Activated CD4-positive, CD25-positive, alpha-beta regulatory T cell (primary cell): ENCODE results near the gene SPARCL1.
"Not testable (repeated sequence)": the region's sequence is repeated elsewhere in the genome, so short reads cannot be mapped to it uniquely, and the experiment has no call there.

Experiments
- DNase-seq, 4 experiments: peaks; one replicate each; lab custom pipeline; 2025; lab: John Stamatoyannopoulos, UW

Gene SPARCL1

GRCh38 chr4:87499403-87500091 is 29.6 kb downstream of the SPARCL1 start:
- no peak for DNase-seq

DNA sequence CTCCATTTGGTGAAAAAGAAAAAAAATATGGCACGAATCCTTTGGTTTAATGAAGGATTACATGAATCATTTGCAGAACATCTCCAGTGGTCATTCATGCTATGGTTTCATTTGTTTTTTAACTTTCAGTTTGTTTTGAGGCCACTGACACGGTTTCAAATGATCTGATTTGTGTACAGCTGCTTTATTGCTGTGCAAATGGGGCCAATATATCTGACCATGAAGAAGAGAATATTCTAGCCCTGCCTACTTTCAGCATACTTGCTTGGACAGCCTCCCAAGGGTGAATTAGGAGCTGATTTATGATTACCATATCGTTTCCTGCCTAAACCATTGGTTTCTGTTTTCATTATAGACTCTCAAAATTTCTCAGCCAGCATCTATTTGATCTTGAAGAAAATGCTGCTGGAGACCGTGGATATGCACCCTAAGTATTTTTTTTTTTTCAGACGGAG is 30.7 kb downstream of the SPARCL1 start:
- DNase-seq = no peak

GRCh38 chr4:87497578-87497977 is 31.6 kb downstream of the SPARCL1 start:
- no peak for DNase-seq

GRCh38 chr4:87497159-87497558 is 32.0 kb downstream of the SPARCL1 start:
- DNase-seq = no peak

DNA sequence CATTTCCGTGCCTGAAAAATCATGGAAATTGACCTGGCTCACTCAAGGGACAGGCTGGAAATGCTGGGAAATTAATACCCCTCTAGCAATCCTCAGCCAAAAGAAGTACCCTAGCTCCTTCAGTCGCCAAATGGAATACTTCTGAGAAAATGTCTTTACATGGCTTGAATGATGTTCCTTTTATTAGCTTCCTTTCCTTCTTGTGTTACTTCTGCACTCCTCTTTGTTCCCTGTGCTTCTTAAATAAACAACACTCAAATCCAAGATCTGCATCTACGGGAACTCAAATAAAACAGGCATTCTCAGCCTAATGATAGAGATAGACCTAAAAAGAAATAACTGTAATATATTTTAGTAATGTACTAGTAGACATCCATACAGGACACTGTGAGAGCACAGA is 36.1 kb downstream of the SPARCL1 start:
- no peak for DNase-seq

DNA sequence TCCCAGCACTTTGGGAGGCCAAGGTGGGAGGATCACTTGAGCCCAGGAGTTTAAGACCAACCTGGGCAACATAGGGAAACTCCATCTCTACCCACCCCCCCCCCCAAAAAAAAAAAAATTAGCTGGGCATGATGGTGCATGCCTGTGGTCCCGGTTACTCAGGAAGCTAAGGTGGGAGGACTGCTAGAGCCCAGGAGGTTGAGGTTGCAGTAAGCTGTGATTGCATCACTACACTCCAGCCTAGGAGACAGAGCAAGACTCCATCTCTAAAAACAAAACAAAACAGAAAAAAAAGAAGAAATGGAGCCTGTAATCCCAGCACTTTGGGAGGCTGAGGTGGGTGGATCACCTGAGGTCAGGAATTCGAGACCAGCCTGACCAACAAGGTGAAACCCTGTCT is 37.3 kb downstream of the SPARCL1 start:
- DNase-seq = not testable (repeated sequence)

GRCh38 chr4:87491436-87491835 is 37.7 kb downstream of the SPARCL1 start:
- DNase-seq = no peak

DNA sequence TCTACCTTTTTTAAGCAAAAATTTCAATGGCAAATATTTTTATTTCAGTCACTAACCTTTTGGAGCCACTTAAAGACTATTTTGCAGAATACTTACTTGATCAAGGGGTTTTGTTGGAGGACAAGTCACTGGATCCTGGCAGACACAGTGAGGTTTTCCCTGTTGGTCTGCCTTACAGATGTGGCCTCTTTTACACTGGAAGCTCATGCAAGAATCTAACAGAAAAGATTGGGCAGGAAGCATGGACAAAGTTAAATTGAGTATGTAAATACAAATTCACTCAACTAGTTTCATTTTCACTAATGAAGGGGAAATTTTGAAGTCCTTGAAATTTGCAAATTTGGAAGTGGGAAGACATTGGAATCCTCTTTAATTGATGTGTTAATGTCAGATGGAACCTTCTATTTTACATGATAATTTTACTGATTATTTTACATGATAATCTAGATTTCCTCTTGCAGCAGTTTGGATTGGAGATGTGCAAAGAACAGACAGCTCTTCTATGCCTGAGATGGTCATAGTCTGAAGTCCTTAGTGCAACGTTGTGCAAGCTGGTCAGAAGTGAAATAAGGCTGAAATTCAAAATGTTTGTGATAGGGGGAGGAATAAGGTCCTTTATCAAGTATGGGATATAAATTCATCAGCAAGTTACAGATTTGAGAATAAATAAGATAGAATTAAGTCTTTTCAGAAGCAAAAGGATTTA is 38.4 kb downstream of the SPARCL1 start:
- no peak for DNase-seq

GRCh38 chr4:87489678-87490077 is 39.5 kb downstream of the SPARCL1 start:
- no peak for DNase-seq

- not testable (repeated sequence) for DNase-seq
Measured at GRCh38 chr4:87488666-87489065, 40.5 kb downstream of the SPARCL1 start.

- DNase-seq = not testable (repeated sequence)
Measured at GRCh38 chr4:87483247-87483646, 45.9 kb downstream of the SPARCL1 start.

GRCh38 chr4:87481377-87481776 is 47.8 kb downstream of the SPARCL1 start:
- no peak for DNase-seq

GRCh38 chr4:87478732-87479250 is 50.4 kb downstream of the SPARCL1 start:
- no peak for DNase-seq

- no peak for DNase-seq
Measured at GRCh38 chr4:87476934-87477333, 52.2 kb downstream of the SPARCL1 start.

- no peak for DNase-seq
Measured at GRCh38 chr4:87469390-87469789, 59.8 kb downstream of the SPARCL1 start.

GRCh38 chr4:87465739-87466366 is 63.3 kb downstream of the SPARCL1 start:
- no peak for DNase-seq

- no peak for DNase-seq
Measured at GRCh38 chr4:87462102-87462501, 67.1 kb downstream of the SPARCL1 start.

DNA sequence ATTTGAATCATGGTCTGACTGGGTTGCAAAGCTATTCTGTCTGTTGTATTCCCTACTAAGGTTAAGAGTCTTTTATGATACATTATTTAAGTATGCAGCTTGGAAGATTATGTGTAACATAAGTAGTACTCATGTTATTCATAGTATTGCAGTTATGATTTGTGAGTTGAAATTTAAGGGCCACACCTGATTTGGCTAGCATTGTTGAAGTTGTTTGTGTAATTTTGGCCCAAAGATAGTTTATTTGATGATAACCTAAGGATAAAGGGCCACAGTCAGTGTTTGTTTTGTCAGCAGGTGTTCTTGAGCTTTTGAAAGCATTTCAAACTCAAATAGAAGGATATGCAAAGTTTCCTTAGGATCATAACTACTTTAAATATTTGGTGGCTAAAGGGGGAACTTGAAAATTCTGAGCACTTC is 67.9 kb downstream of the SPARCL1 start:
- no peak for DNase-seq

DNA sequence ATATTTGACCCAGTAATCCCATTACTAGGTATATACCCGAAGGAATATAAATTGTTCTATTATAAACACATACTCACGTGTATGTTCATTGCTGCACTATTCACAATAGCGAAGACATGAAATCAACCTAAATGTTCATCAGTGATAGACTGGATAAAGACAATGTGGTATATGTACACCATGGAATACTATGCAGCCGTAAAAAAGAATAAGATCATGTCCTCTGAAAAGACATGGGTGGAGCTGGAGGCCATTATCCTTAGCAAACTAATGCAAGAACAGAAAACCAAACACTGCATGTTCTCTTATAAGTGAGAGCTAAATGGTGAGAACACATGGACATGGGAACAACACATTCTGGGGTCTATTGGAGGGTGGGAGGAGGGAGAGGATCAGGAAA is 70.3 kb downstream of the SPARCL1 start:
- DNase-seq = no peak

DNA sequence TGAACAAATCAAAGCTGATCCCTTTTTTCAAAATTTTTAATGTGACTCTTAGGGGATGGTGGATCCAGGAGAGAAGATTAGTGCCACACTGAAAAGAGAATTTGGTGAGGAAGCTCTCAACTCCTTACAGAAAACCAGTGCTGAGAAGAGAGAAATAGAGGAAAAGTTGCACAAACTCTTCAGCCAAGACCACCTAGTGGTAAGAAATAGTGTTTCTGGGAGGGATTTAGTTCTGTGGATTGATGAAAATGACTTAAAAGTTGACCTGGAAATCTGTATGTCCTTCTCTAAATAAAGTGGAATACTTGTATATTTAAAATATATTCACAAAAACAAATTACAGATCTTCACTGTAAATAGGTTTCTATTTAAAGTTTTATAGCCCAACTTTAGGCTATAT is 77.6 kb downstream of the SPARCL1 start:
- DNase-seq = no peak

- DNase-seq = not testable (repeated sequence)
Measured at GRCh38 chr4:87446375-87446774, 82.8 kb downstream of the SPARCL1 start.

DNA sequence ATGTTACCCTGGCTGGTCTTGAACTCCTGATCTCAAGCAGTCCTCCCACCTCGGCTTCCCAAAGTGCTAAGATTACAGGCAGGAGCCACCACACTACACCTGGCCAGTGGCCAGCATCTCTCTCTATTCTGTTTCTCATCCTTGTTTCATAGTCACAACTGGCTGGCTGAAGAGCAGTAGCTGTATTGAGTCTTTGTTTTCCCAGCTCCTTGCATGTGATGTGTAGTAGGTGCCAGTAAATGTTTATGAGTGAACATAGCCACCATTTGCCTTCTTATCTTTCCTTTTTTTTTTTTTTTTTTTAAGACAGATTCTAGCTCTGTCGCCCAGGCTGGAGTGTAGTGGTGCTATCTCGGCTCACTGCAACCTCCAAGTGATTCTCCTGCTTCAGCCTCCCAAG is 83.2 kb downstream of the SPARCL1 start:
- DNase-seq = no peak

DNA sequence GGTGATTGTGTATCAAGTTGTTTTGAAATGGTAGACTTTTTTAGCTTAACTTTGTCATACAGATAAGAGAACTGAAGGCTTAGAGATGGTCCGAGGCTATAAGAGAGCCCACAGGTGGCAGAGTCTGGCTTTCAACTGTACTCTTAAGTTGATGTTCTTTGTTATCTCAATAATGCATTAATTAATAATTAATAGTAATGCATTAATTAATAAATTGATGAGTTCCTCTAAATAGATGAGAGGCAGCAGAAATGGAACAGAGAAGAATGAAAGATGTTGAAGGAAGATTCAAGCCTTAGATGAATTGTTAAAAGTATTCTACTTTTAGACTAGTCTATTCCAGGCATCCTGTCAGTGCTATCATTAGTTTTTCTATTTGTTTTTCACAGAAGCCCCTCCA is 84.4 kb downstream of the SPARCL1 start:
- no peak for DNase-seq
